ENCODE data around the gene IGSF9B.

- TF ChIP-seq, protein P1, sequence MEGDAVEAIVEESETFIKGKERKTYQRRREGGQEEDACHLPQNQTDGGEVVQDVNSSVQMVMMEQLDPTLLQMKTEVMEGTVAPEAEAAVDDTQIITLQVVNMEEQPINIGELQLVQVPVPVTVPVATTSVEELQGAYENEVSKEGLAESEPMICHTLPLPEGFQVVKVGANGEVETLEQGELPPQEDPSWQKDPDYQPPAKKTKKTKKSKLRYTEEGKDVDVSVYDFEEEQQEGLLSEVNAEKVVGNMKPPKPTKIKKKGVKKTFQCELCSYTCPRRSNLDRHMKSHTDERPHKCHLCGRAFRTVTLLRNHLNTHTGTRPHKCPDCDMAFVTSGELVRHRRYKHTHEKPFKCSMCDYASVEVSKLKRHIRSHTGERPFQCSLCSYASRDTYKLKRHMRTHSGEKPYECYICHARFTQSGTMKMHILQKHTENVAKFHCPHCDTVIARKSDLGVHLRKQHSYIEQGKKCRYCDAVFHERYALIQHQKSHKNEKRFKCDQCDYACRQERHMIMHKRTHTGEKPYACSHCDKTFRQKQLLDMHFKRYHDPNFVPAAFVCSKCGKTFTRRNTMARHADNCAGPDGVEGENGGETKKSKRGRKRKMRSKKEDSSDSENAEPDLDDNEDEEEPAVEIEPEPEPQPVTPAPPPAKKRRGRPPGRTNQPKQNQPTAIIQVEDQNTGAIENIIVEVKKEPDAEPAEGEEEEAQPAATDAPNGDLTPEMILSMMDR (conservative IDR thresholded peaks at IDR 0.05 in 1 of 2, IDR thresholded peaks at IDR 0.05 in 1 of 2; ENCODE audit: extremely low read depth in 1 of 2, insufficient read depth in 1 of 2, low read depth in 1 of 2, low read length in 2 of 2): no peak
- no peak for TF ChIP-seq EZH2 (IDR thresholded peaks at IDR 0.05; ENCODE audit: borderline replicate concordance, low read length)
Measured at GRCh38 chr11:133982876-133983275, 26.1 kb upstream of the IGSF9B start.

Data from mammary epithelial cell (primary cell).